Lung (tissue), 12 donors: Measurements from ENCODE around the gene ATP12A. TPM values are rescaled to one million over a fixed set of nuclear protein-coding genes. Genes with fewer than 3 reads are reported as not detected.

Source experiments
- ATAC-seq: fragments of 200-7000 bp; cut with Tn5 transposase; one replicate; pipeline ENCODE4 v1.9.1; 2020; ENCODE audit warnings: moderate number of reproducible peaks; ENCODE audit not compliant: insufficient read depth, low FRiP score
- DNase-seq, 3 donors: peaks; one replicate each; pipeline ENCODE4 v3.0.0-alpha.2; 2013 to 2017
- H3K27ac ChIP-seq, 2 donors: one replicate each; pipeline ENCODE4 v1.5.1; 2013; ENCODE audit warnings: mild to moderate bottlenecking in 2 of 2, moderate library complexity in 2 of 2, control low read depth in 1 of 2, inconsistent platforms in 1 of 2, low read depth in 1 of 2, low read length in 1 of 2
- H3K27me3 ChIP-seq, 3 donors: one replicate each; pipeline ENCODE4 v1.5.1; 2013; ENCODE audit warnings: low read length in 2 of 3; ENCODE audit not compliant: control insufficient read depth in 3 of 3, insufficient read depth in 3 of 3
- H3K36me3 ChIP-seq, 4 donors: one replicate each; pipeline ENCODE4 v1.5.1; 2013; ENCODE audit warnings: low read length in 4 of 4, mild to moderate bottlenecking in 1 of 4, moderate library complexity in 1 of 4; ENCODE audit not compliant: control insufficient read depth in 4 of 4, insufficient read depth in 4 of 4
- H3K4me1 ChIP-seq, 5 donors: one replicate each; pipeline ENCODE4 v1.5.1; 2013; ENCODE audit warnings: low read length in 5 of 5, mild to moderate bottlenecking in 2 of 5, moderate library complexity in 1 of 5; ENCODE audit not compliant: control insufficient read depth in 5 of 5, insufficient read depth in 5 of 5
- H3K4me3 ChIP-seq: one replicate; pipeline ENCODE4 v1.5.1; 2013; ENCODE audit warnings: mild to moderate bottlenecking, control low read depth, moderate library complexity
- H3K9ac ChIP-seq, 2 donors: one replicate each; pipeline ENCODE4 v1.5.1; 2013; ENCODE audit warnings: low read length in 2 of 2, control low read depth in 1 of 2; ENCODE audit not compliant: insufficient read depth in 1 of 2
- H3K9me3 ChIP-seq, 4 donors: one replicate each; pipeline ENCODE4 v1.5.1; 2013; ENCODE audit warnings: low read length in 3 of 4, mild to moderate bottlenecking in 1 of 4, moderate library complexity in 1 of 4; ENCODE audit not compliant: control insufficient read depth in 4 of 4, insufficient read depth in 3 of 4
- CTCF ChIP-seq: IDR thresholded peaks from 2 replicates; pipeline ENCODE4 v1.5.1; 2012; ENCODE audit warnings: mild to moderate bottlenecking; ENCODE audit errors: control extremely low read depth, extremely low read depth
- WGBS, 2 donors: extraction: QIAGEN DNeasy Blood & Tissue Kit; methylation state at CpG; one replicate each; pipeline ENCODE4 v1.1.7; 2013; 5-methylcytosine and 5-hydroxymethylcytosine counted together
- polyA plus RNA-seq, 2 donors: library from polyadenylated mRNA; stranded (reverse); fragments of 200-250 nt; gene quantifications; one replicate each; pipeline ENCODE4 v1.2.1, GENCODE V29; 2013
- total RNA-seq, 2 donors: library from RNA; depleted of rRNA in 1 of 2; stranded (reverse); fragments of >200 nt in 1 of 2; gene quantifications; one replicate each; pipeline ENCODE4 v1.2.1, GENCODE V29; 2014 to 2021
- donor health status: control.
- donor health status: control.
- donor health status: Bipolar disorder and iron deficiency.
- donor health status: healthy.
- donor health status: DM: yes; HTN: yes; CAD: no.

Gene ATP12A
- total and polyA plus RNA-seq, 4 donors, result 0.40 to 11.7 (median 2.2) TPM

- whole genome bisulfite sequencing, 2 donors, result 81 to 89% methylated on average over 12 of the region's 12 CpGs
- Histone ChIP-seq H3K36me3 (no peaks in the 10 kb centered on the region), H3K9ac (no peak overlapping the region), H3K4me1 (no peaks in the 10 kb centered on the region), H3K4me3 (no peak overlapping the region), H3K9me3 (no peaks in the 10 kb centered on the region), H3K27me3 (no peaks in the 10 kb centered on the region), H3K27ac (no peak overlapping the region)
- ATAC-seq (no peak), DNase-seq (no peak)
- TF ChIP-seq CTCF, result no peak
These were observed 43.0 kb downstream of the ATP12A start for GRCh38 chr13:24723206-24723605.

DNA sequence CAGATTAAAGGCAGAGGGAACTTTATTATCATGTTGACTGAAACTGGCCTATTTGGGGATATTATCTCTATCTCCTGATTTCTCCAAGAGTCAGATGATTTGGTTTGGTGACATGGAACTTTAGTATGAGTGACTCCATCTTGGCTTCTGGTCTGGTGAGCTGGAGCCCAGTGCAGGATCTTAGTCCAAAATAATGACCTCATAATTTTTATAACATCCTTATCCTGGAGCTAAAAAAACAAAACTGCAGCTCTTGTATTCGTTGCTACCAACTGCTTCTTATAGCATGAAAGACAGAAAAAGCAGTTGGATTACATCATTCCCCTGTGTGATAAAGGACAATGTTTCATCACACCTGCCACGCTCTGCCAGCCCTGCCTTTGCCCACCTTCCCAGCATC is 44.5 kb downstream of the ATP12A start:
- 23 to 42% methylated on average over 2 of the region's 2 CpGs for WGBS, 2 donors
- Histone ChIP-seq H3K36me3 (no peaks in the 10 kb centered on the region), H3K9me3 (no peaks in the 10 kb centered on the region), H3K27me3 (no peaks in the 10 kb centered on the region), H3K4me3 (no peak overlapping the region), H3K4me1 (no peaks in the 10 kb centered on the region), H3K27ac (no peak overlapping the region), H3K9ac (no peak overlapping the region)
- ATAC-seq (no peak), DNase-seq (no peak)
- TF ChIP-seq CTCF, result no peak

GRCh38 chr13:24725379-24725778 is 45.2 kb downstream of the ATP12A start:
- H3K4me3 ChIP-seq, result no peak overlapping the region
- 83 to 84% methylated on average over 5 of the region's 5 CpGs for WGBS, 2 donors
- ATAC-seq, result no peak
- no peaks in the 10 kb centered on the region for H3K9me3 ChIP-seq
- H3K4me1 ChIP-seq, result no peaks in the 10 kb centered on the region
- no peaks in the 10 kb centered on the region for H3K36me3 ChIP-seq
- H3K27me3 ChIP-seq, result no peaks in the 10 kb centered on the region
- DNase-seq, result no peak
- no peak overlapping the region for H3K27ac ChIP-seq
- H3K9ac ChIP-seq, result no peak overlapping the region
- TF ChIP-seq CTCF, result no peak
